Skin of body (tissue), 2 donors: ENCODE results near the gene ZNF407. TPM values are rescaled to one million over a fixed set of nuclear protein-coding genes. Genes with fewer than 3 reads are reported as not detected.

Source experiments
- DNase-seq: peaks from one replicate; lab custom pipeline; 2025; lab: John Stamatoyannopoulos, UW
- total RNA-seq: library from RNA; depleted of rRNA; stranded (reverse); fragments of >200 nt; gene quantifications from one replicate; pipeline ENCODE4 v1.2.3, GENCODE V29; 2014

ZNF407 gene
- total RNA-seq, 1 donor from 2014 or later = 21.6 TPM

GRCh38 chr18:75045272-75045671 lies 447.6 kb downstream of the ZNF407 start:
- no peak for DNase-seq

- no peak for DNase-seq
These were observed 449.7 kb downstream of the ZNF407 start for GRCh38 chr18:75047240-75047961.

GRCh38 chr18:75048776-75049454 lies 451.2 kb downstream of the ZNF407 start:
- DNase-seq = no peak

- DNase-seq = no peak
These were observed 451.8 kb downstream of the ZNF407 start for GRCh38 chr18:75049455-75049789.

- no peak for DNase-seq
These were observed 454.1 kb downstream of the ZNF407 start for GRCh38 chr18:75051757-75052156.

- DNase-seq = no peak
These were observed 454.8 kb downstream of the ZNF407 start for GRCh38 chr18:75052475-75052874.

GRCh38 chr18:75053028-75053629 lies 455.5 kb downstream of the ZNF407 start:
- DNase-seq = no peak

GRCh38 chr18:75054046-75054445 lies 456.4 kb downstream of the ZNF407 start:
- DNase-seq = no peak

- no peak for DNase-seq
These were observed 456.9 kb downstream of the ZNF407 start for GRCh38 chr18:75054611-75055010.

GRCh38 chr18:75057169-75057960 lies 459.7 kb downstream of the ZNF407 start:
- DNase-seq = no peak

GRCh38 chr18:75060185-75060584 lies 462.5 kb downstream of the ZNF407 start:
- no peak for DNase-seq

GRCh38 chr18:75062297-75062886 lies 464.7 kb downstream of the ZNF407 start:
- DNase-seq = no peak

- DNase-seq = no peak
These were observed 465.5 kb downstream of the ZNF407 start for GRCh38 chr18:75063196-75063595.

GRCh38 chr18:75063615-75064512 lies 466.2 kb downstream of the ZNF407 start:
- DNase-seq = no peak

- no peak for DNase-seq
These were observed 466.8 kb downstream of the ZNF407 start for GRCh38 chr18:75064513-75064905.

GRCh38 chr18:75065251-75066000 lies 467.8 kb downstream of the ZNF407 start:
- no peak for DNase-seq

- no peak for DNase-seq
These were observed 468.6 kb downstream of the ZNF407 start for GRCh38 chr18:75066021-75066880.

GRCh38 chr18:75066936-75067335 lies 469.3 kb downstream of the ZNF407 start:
- DNase-seq = no peak
